OCI-LY7 (cell line): Measurements from ENCODE around the gene KLF18. TPM values are rescaled to one million over a fixed set of nuclear protein-coding genes. Genes with fewer than 3 reads are reported as not detected.

ENCODE experiments used
- BruUV-seq: library from RNA; stranded (reverse); fragments of 400-500 nt; replicated peaks from 2 replicates; lab custom pipeline; 2021; lab: Mats Ljungman, UMichigan
- CTCF ChIA-PET: fragments of 300-600 bp; sonication (Branson Sonifier 250); formaldehyde crosslinking; loops from one replicate; lab custom pipeline; 2022; ENCODE audit warnings: antibody characterized with exemption; ENCODE audit not compliant: unreplicated experiment; lab: Charles Lee
- POLR2A ChIA-PET: fragments of 300-600 bp; sonication (Branson Sonifier 250); formaldehyde crosslinking; loops from one replicate; lab custom pipeline; 2022; ENCODE audit warnings: antibody characterized with exemption; lab: Charles Lee
- DNase-seq: peaks from one replicate; pipeline ENCODE4 v3.0.0-alpha.2; 2015; ENCODE audit warnings: low spot score
- H2AFZ ChIP-seq: fragments of 200-600 bp; sonication (generic), shearing (Covaris generic); 2 replicates; pipeline ENCODE4 v1.6.1; 2014; ENCODE audit warnings: mild to moderate bottlenecking, antibody characterized with exemption, low read length, moderate library complexity
- H3K27ac ChIP-seq: fragments of 200-600 bp; sonication (generic); 2 replicates; pipeline ENCODE4 v1.5.1; 2014; ENCODE audit warnings: mixed run types, low read depth, mild to moderate bottlenecking, moderate library complexity, low read length, inconsistent platforms; ENCODE audit not compliant: poor library complexity, severe bottlenecking
- H3K36me3 ChIP-seq: fragments of 200-600 bp; sonication (generic); 2 replicates; pipeline ENCODE4 v1.6.1; 2014; ENCODE audit warnings: mild to moderate bottlenecking, antibody characterized with exemption, low read length, moderate library complexity, mixed read lengths; ENCODE audit not compliant: insufficient read depth
- H3K4me1 ChIP-seq: fragments of 200-600 bp; sonication (generic); 2 replicates; pipeline ENCODE4 v1.5.1; 2014; ENCODE audit warnings: mild to moderate bottlenecking, low read length; ENCODE audit not compliant: insufficient read depth, poor library complexity, severe bottlenecking
- H3K4me2 ChIP-seq: fragments of 200-600 bp; sonication (generic); 2 replicates; pipeline ENCODE4 v1.6.1; 2014; ENCODE audit warnings: mild to moderate bottlenecking, low read length
- H3K4me3 ChIP-seq: fragments of 200-600 bp; sonication (generic); 2 replicates; pipeline ENCODE4 v1.5.1; 2014; ENCODE audit warnings: mild to moderate bottlenecking, low read depth, low read length; ENCODE audit not compliant: poor library complexity, severe bottlenecking
- H3K79me2 ChIP-seq: fragments of 200-600 bp; sonication (generic); 2 replicates; pipeline ENCODE4 v1.6.1; 2016; ENCODE audit warnings: low read depth, mild to moderate bottlenecking, low read length, moderate library complexity, mixed read lengths; ENCODE audit not compliant: insufficient read depth
- H3K9me2 ChIP-seq: fragments of 200-600 bp; sonication (generic); 2 replicates; pipeline ENCODE4 v1.6.1; 2016; ENCODE audit warnings: mild to moderate bottlenecking, low read length, mixed read lengths; ENCODE audit not compliant: insufficient read depth
- H3K9me3 ChIP-seq: fragments of 200-600 bp; sonication (generic); 2 replicates; pipeline ENCODE4 v1.6.1; 2014; ENCODE audit warnings: mild to moderate bottlenecking, mixed run types, low read length, mixed read lengths
- H4K20me1 ChIP-seq: fragments of 200-600 bp; sonication (generic); 2 replicates; pipeline ENCODE4 v1.6.1; 2014; ENCODE audit warnings: mild to moderate bottlenecking, antibody characterized with exemption, low read length, moderate library complexity, mixed read lengths; ENCODE audit not compliant: insufficient read depth
- EZH2phosphoT487 ChIP-seq: fragments of 200-600 bp; sonication (generic); IDR thresholded peaks from 2 replicates; pipeline ENCODE4 v1.6.1; 2018; ENCODE audit warnings: low read depth, borderline replicate concordance, mild to moderate bottlenecking, mixed run types, antibody characterized with exemption, low read length, moderate library complexity, mixed read lengths
- intact Hi-C: fragments of 100-400 bp; cut with micrococcal nuclease; formaldehyde crosslinking; loops from one replicate; pipeline ENCODE4 v1.10.0; 2022; ENCODE audit not compliant: unreplicated experiment
- total RNA-seq, 2 experiments: library from RNA; depleted of rRNA in 1 of 2; stranded (reverse); fragments of >200 nt in 1 of 2; shearing (Covaris generic) in 1 of 2; gene quantifications; 2 replicates each; pipeline ENCODE4 v1.2.3, GENCODE V29; 2014 to 2022
- TF ChIP-seq, protein P1 (sequence below): fragments of 200-600 bp; sonication (generic); conservative IDR thresholded peaks from 2 replicates; pipeline ENCODE4 v1.5.1; 2014; ENCODE audit warnings: mild to moderate bottlenecking, antibody characterized with exemption, low read length, moderate library complexity, mixed read lengths

The KLF18 gene
- total RNA-seq, 2 experiments from 2014 or later: not detected

DNA sequence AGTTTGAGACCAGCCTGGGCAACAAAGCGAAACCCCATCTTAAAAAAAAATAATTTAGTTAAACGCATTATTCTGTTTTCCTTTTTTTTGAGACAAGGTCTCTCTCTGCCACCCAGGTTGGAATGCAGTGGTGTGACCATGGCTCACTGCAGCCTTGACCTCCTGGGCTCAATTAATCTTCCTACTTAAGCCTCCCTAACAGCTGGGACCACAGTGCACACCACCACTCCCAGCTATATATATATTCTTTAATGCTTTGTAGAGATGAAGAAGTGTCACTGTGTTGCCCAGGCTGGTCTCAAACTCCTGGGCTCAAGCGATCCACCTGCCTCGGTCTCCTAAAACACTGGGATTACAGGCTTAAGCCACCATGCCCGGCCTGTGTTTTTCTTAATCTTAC lies 30.5 kb downstream of the KLF18 start:
- Histone ChIP-seq H3K9me2 (no peaks in the 10 kb centered on the region), H3K27ac (no peak overlapping the region), H3K4me1 (no peaks in the 10 kb centered on the region), H2AFZ (no peak overlapping the region), H3K79me2 (no peaks in the 10 kb centered on the region), H4K20me1 (no peaks in the 10 kb centered on the region), H3K9me3 (no peaks in the 10 kb centered on the region), H3K4me3 (no peak overlapping the region), H3K4me2 (no peak overlapping the region), H3K36me3 (no peaks in the 10 kb centered on the region)
- no TSS peak for BruUV-seq
- TF ChIP-seq EZH2phosphoT487: no peak
- intact Hi-C loops: no loop called here
- no peak for DNase-seq
- ChIA-PET CTCF (no interaction called here), POLR2A (interaction anchor here (0.6 to 1.2 kb wide), 2 partner anchors 19 to 446 kb away, joined by 3 read pairs; no protein-coding TSS in a partner anchor)

DNA sequence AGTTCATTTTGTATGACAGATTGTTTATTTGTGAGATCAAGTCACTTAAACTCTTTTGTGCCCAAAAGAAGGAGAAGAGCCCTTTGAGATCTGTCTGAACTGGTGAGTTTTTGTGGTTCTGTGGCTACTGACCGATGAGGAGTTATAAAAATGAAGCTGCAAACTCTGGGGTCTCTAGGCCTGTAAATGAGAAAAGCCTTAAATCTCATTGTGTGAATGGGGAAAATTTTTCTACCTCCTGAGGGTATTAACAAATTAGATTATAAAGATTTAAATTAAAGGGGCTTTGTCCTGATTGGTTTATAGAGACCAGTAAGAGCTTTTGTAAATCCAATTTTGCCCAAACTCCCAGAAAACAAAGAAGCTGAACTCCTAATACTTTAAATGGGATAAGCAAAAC lies 32.5 kb downstream of the KLF18 start:
- CTCF ChIA-PET: no interaction called here
- intact Hi-C loops: no loop called here
- POLR2A ChIA-PET: interaction anchor here (0.7 kb wide), 1 partner anchor 107 kb away, joined by 5 read pairs; no protein-coding TSS in a partner anchor
- Histone ChIP-seq H3K4me1 (no peaks in the 10 kb centered on the region), H3K4me2 (no peak overlapping the region), H3K4me3 (no peak overlapping the region), H3K79me2 (no peaks in the 10 kb centered on the region), H3K27ac (no peak overlapping the region), H2AFZ (no peak overlapping the region), H3K9me2 (no peaks in the 10 kb centered on the region), H4K20me1 (no peaks in the 10 kb centered on the region), H3K36me3 (no peaks in the 10 kb centered on the region), H3K9me3 (no peaks in the 10 kb centered on the region)
- TF ChIP-seq, protein P1, sequence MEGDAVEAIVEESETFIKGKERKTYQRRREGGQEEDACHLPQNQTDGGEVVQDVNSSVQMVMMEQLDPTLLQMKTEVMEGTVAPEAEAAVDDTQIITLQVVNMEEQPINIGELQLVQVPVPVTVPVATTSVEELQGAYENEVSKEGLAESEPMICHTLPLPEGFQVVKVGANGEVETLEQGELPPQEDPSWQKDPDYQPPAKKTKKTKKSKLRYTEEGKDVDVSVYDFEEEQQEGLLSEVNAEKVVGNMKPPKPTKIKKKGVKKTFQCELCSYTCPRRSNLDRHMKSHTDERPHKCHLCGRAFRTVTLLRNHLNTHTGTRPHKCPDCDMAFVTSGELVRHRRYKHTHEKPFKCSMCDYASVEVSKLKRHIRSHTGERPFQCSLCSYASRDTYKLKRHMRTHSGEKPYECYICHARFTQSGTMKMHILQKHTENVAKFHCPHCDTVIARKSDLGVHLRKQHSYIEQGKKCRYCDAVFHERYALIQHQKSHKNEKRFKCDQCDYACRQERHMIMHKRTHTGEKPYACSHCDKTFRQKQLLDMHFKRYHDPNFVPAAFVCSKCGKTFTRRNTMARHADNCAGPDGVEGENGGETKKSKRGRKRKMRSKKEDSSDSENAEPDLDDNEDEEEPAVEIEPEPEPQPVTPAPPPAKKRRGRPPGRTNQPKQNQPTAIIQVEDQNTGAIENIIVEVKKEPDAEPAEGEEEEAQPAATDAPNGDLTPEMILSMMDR: no peak
- TF ChIP-seq EZH2phosphoT487: no peak
- no peak for DNase-seq
- no TSS peak for BruUV-seq

DNA sequence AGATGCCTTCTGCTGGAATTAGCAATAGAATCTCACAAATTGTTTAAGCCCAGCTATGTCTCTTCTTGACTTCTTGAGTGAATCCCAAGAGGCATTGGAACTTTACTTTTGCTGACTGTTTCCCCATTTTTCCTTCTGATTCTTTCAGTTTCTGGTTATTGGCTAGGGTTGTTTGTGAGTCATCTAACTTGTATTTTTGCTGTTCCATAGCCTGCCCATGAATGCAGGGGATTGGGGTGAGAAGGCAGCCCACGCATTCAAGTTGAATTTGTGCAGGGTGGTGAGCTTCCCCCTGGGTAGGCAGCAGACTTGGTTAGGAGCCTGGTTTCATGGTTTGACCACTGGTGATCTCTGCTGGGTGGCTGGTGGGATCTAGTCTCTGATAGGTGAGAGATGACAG lies 33.2 kb downstream of the KLF18 start:
- CTCF ChIA-PET: no interaction called here
- Histone ChIP-seq H3K79me2 (no peaks in the 10 kb centered on the region), H3K4me2 (no peak overlapping the region), H3K27ac (no peak overlapping the region), H3K4me1 (no peaks in the 10 kb centered on the region), H2AFZ (no peak overlapping the region), H3K4me3 (no peak overlapping the region), H3K9me3 (no peaks in the 10 kb centered on the region), H4K20me1 (no peaks in the 10 kb centered on the region), H3K36me3 (no peaks in the 10 kb centered on the region), H3K9me2 (no peaks in the 10 kb centered on the region)
- TF ChIP-seq EZH2phosphoT487: no peak
- TF ChIP-seq, protein P1: no peak
- BruUV-seq: no TSS peak
- POLR2A ChIA-PET: interaction anchor here (0.7 kb wide), 1 partner anchor 119 kb away, joined by 5 read pairs; no protein-coding TSS in a partner anchor
- intact Hi-C loops: no loop called here
- DNase-seq: no peak
